ENCODE results near the gene SRPRA. TPM values are rescaled to one million over a fixed set of nuclear protein-coding genes. Genes with fewer than 3 reads are reported as not detected.

SRPRA gene
- total and polyA plus RNA-seq, 2 donors (not counting 3 experiments of a cell fraction or from before 2014, with no cell fraction given), result 104 to 116 TPM

Small RNA genes lying within 50 kb of the gene (small RNA-seq; reads per million reads assigned to genes)
- gene RN7SL351P (ENCODE audit: insufficient read depth, insufficient read length, low read depth, low replicate concordance) (not detected), gene RNU4-86P (ENCODE audit: insufficient read depth, insufficient read length, low read depth, low replicate concordance) (not detected)

Other genes with a start within 250 kb of the SRPRA start
- 3.5 and 3.8 TPM in 2 replicates for gene CDON, start 206.0 kb downstream of the SRPRA start, total RNA-seq
- 1.5 and 1.6 TPM in 2 replicates for gene CDON, start 206.0 kb downstream of the SRPRA start, polyA plus RNA-seq
- 36.5 and 40.8 TPM in 2 replicates for gene RPUSD4, start 57.2 kb downstream of the SRPRA start, total RNA-seq
- 32.1 and 37.8 TPM in 2 replicates for gene RPUSD4, start 57.2 kb downstream of the SRPRA start, polyA plus RNA-seq
- 35.3 and 35.8 TPM in 2 replicates for gene FAM118B, start 57.1 kb downstream of the SRPRA start, total RNA-seq
- 24.3 and 26.6 TPM in 2 replicates for gene FAM118B, start 57.1 kb downstream of the SRPRA start, polyA plus RNA-seq
- 31.0 and 33.5 TPM in 2 replicates for gene FOXRED1, start 259 bp upstream of the SRPRA start, total RNA-seq
- 32.4 and 33.4 TPM in 2 replicates for gene FOXRED1, start 259 bp upstream of the SRPRA start, polyA plus RNA-seq
- 8.7 and 11.0 TPM in 2 replicates for gene TIRAP, start 14.2 kb upstream of the SRPRA start, total RNA-seq
- gene TIRAP, start 14.2 kb upstream of the SRPRA start, polyA plus RNA-seq, result 9.3 and 9.6 TPM in 2 replicates
- gene DCPS, start 35.2 kb upstream of the SRPRA start, total RNA-seq, result 19.6 and 21.8 TPM in 2 replicates
- 34.2 and 36.0 TPM in 2 replicates for gene DCPS, start 35.2 kb upstream of the SRPRA start, polyA plus RNA-seq
- gene ST3GAL4, start 86.8 kb upstream of the SRPRA start, total RNA-seq, result 17.7 and 21.1 TPM in 2 replicates
- gene ST3GAL4, start 86.8 kb upstream of the SRPRA start, polyA plus RNA-seq, result 19.4 and 20.8 TPM in 2 replicates